IMR-90 (cell line): ENCODE results near the gene TRHDE. TPM values are rescaled to one million over a fixed set of nuclear protein-coding genes. Genes with fewer than 3 reads are reported as not detected.

Experiments used
- ATAC-seq: fragments of 200-7000 bp; cut with Tn5 transposase; 2 replicates; pipeline ENCODE4 v1.9.1; 2020; ENCODE audit warnings: low read depth, mild to moderate bottlenecking, moderate library complexity
- BruUV-seq: library from RNA; stranded (reverse); fragments of 400-500 nt; replicated peaks from 2 replicates; lab custom pipeline; 2021; lab: Mats Ljungman, UMichigan
- CTCF ChIA-PET: fragments of 300-600 bp; formaldehyde crosslinking; extraction: SDS; loops from one replicate; lab custom pipeline; 2021; ENCODE audit warnings: antibody characterized with exemption; lab: Yijun Ruan, JAX
- POLR2A ChIA-PET: fragments of 300-600 bp; sonication (Branson Sonifier 250); formaldehyde crosslinking; loops from one replicate; lab custom pipeline; 2022; ENCODE audit warnings: antibody characterized with exemption; ENCODE audit not compliant: unreplicated experiment; lab: Charles Lee
- DNase-seq: peaks from one replicate; pipeline ENCODE4 v3.0.0; 2013
- H2AFZ ChIP-seq: replicated peaks from 2 replicates; pipeline ENCODE3; 2013; ENCODE audit warnings: low read length, mild to moderate bottlenecking; ENCODE audit not compliant: poor library complexity
- H2AK5ac ChIP-seq: 2 replicates; pipeline ENCODE4 v1.6.1; 2013; ENCODE audit warnings: low read depth, low read length, inconsistent platforms
- H2AK9ac ChIP-seq: replicated peaks from 2 replicates; pipeline ENCODE3; 2013; ENCODE audit warnings: mild to moderate bottlenecking, low read depth, low read length, moderate library complexity; ENCODE audit not compliant: poor library complexity
- H2BK120ac ChIP-seq: 2 replicates; pipeline ENCODE4 v1.6.1; 2013; ENCODE audit warnings: low read depth, low read length, inconsistent platforms
- H2BK15ac ChIP-seq: 3 replicates; pipeline ENCODE4 v1.6.1; 2013; ENCODE audit warnings: low read depth, low read length, inconsistent platforms
- H2BK20ac ChIP-seq: 2 replicates; pipeline ENCODE4 v1.6.1; 2013; ENCODE audit warnings: low read depth, mild to moderate bottlenecking, inconsistent platforms, low read length, moderate library complexity
- H2BK5ac ChIP-seq: 2 replicates; pipeline ENCODE4 v1.6.1; 2013; ENCODE audit warnings: mild to moderate bottlenecking, low read depth, low read length, inconsistent platforms; ENCODE audit not compliant: poor library complexity, severe bottlenecking
- H3K14ac ChIP-seq: replicated peaks from 2 replicates; pipeline ENCODE4 v1.6.1; 2013; ENCODE audit warnings: low read depth, low read length, inconsistent platforms
- H3K18ac ChIP-seq: 2 replicates; pipeline ENCODE4 v1.6.1; 2013; ENCODE audit warnings: low read depth, low read length, control low read depth
- H3K23ac ChIP-seq: 2 replicates; pipeline ENCODE4 v1.6.1; 2013; ENCODE audit warnings: low read depth, low read length, inconsistent platforms
- H3K27ac ChIP-seq: 2 replicates; pipeline ENCODE4 v1.5.1; 2013; ENCODE audit warnings: mild to moderate bottlenecking, control low read depth, low read length; ENCODE audit not compliant: insufficient read depth
- H3K27me3 ChIP-seq: 2 replicates; pipeline ENCODE4 v1.6.1; 2013; ENCODE audit warnings: low read length; ENCODE audit not compliant: control insufficient read depth, insufficient read depth
- H3K36me3 ChIP-seq: 2 replicates; pipeline ENCODE4 v1.6.1; 2013; ENCODE audit warnings: low read length, mixed read lengths; ENCODE audit not compliant: control insufficient read depth, insufficient read depth
- H3K4ac ChIP-seq: 2 replicates; pipeline ENCODE4 v1.6.1; 2013; ENCODE audit warnings: low read depth, low read length, inconsistent platforms
- H3K4me1 ChIP-seq: 2 replicates; pipeline ENCODE4 v1.6.1; 2013; ENCODE audit warnings: low read length, mixed read lengths; ENCODE audit not compliant: control insufficient read depth, insufficient read depth
- H3K4me2 ChIP-seq: 2 replicates; pipeline ENCODE4 v1.6.1; 2013; ENCODE audit warnings: low read depth, mild to moderate bottlenecking, control low read depth, low read length, moderate library complexity
- H3K4me3 ChIP-seq: 2 replicates; pipeline ENCODE4 v1.5.1; 2013; ENCODE audit warnings: low read depth, mild to moderate bottlenecking, control low read depth, low read length, moderate library complexity; ENCODE audit not compliant: insufficient read depth
- H3K56ac ChIP-seq: 2 replicates; pipeline ENCODE4 v1.6.1; 2013; ENCODE audit warnings: low read length, inconsistent platforms; ENCODE audit not compliant: insufficient read depth; ENCODE audit errors: extremely low read depth
- H3K79me1 ChIP-seq, 2 experiments: 2 replicates each; pipeline ENCODE4 v1.6.1; 2013; ENCODE audit warnings: low read length in 2 of 2, inconsistent platforms in 1 of 2, low read depth in 1 of 2
- H3K9ac ChIP-seq: 2 replicates; pipeline ENCODE4 v1.6.1; 2013; ENCODE audit warnings: low read depth, low read length, control low read depth
- H3K9me1 ChIP-seq: 2 replicates; pipeline ENCODE4 v1.6.1; 2013; ENCODE audit warnings: low read length, inconsistent platforms; ENCODE audit not compliant: insufficient read depth
- H3K9me3 ChIP-seq: 2 replicates; pipeline ENCODE4 v1.6.1; 2013; ENCODE audit warnings: low read length; ENCODE audit not compliant: control insufficient read depth, insufficient read depth
- H4K20me1 ChIP-seq: 2 replicates; pipeline ENCODE4 v1.6.1; 2013; ENCODE audit warnings: low read length, inconsistent platforms; ENCODE audit not compliant: insufficient read depth
- H4K5ac ChIP-seq: 2 replicates; pipeline ENCODE4 v1.6.1; 2013; ENCODE audit warnings: mild to moderate bottlenecking, low read depth, low read length, control low read depth
- H4K8ac ChIP-seq, 2 experiments: 2 replicates each; pipeline ENCODE4 v1.6.1; 2013; ENCODE audit warnings: low read depth in 2 of 2, low read length in 2 of 2, control low read depth in 1 of 2, inconsistent platforms in 1 of 2
- H4K91ac ChIP-seq: 2 replicates; pipeline ENCODE4 v1.6.1; 2013; ENCODE audit warnings: low read depth, low read length, inconsistent platforms; ENCODE audit not compliant: insufficient read depth
- BHLHE40 ChIP-seq: fragments of 150-350 bp; IDR thresholded peaks from 2 replicates; pipeline ENCODE4 v1.6.1; 2016; ENCODE audit warnings: mild to moderate bottlenecking, low read depth, low read length
- CEBPB ChIP-seq: IDR thresholded peaks from 2 replicates; pipeline ENCODE4 v1.6.1; 2012; ENCODE audit warnings: low read depth, low read length, improper control_type of control experiment
- CHD1 ChIP-seq: IDR thresholded peaks from 2 replicates; pipeline ENCODE4 v1.6.1; 2012; ENCODE audit warnings: low read depth, low read length, improper control_type of control experiment
- CTCF ChIP-seq: conservative IDR thresholded peaks from 2 replicates; pipeline ENCODE4 v1.5.1; 2012; ENCODE audit warnings: mild to moderate bottlenecking, low read depth, low read length, improper control_type of control experiment
- ELK1 ChIP-seq: fragments of 150-350 bp; IDR thresholded peaks from 2 replicates; pipeline ENCODE4 v1.6.1; 2016; ENCODE audit warnings: low read depth, mild to moderate bottlenecking, low read length, moderate library complexity, borderline replicate concordance
- FOS ChIP-seq: fragments of 150-350 bp; IDR thresholded peaks from 2 replicates; pipeline ENCODE4 v1.6.1; 2016; ENCODE audit warnings: low read depth, low read length
- MAFK ChIP-seq: IDR thresholded peaks from 2 replicates; pipeline ENCODE4 v1.6.1; 2012; ENCODE audit warnings: low read depth, low read length, improper control_type of control experiment
- MAZ ChIP-seq: IDR thresholded peaks from 2 replicates; pipeline ENCODE4 v1.6.1; 2012; ENCODE audit warnings: low read depth, mild to moderate bottlenecking, low read length, improper control_type of control experiment, moderate library complexity, borderline replicate concordance
- MXI1 ChIP-seq: IDR thresholded peaks from 2 replicates; pipeline ENCODE4 v1.6.1; 2012; ENCODE audit warnings: low read depth, mild to moderate bottlenecking, low read length, moderate library complexity, borderline replicate concordance
- NFE2L2 ChIP-seq: fragments of 150-350 bp; IDR thresholded peaks from 2 replicates; pipeline ENCODE4 v1.6.1; 2016; ENCODE audit warnings: low read depth, mild to moderate bottlenecking, low read length
- POLR2A ChIP-seq: IDR thresholded peaks from 2 replicates; pipeline ENCODE4 v1.6.1; 2012; ENCODE audit warnings: mild to moderate bottlenecking, low read depth, low read length
- RAD21 ChIP-seq: IDR thresholded peaks from 2 replicates; pipeline ENCODE4 v1.6.1; 2012; ENCODE audit warnings: low read length, improper control_type of control experiment
- RCOR1 ChIP-seq: IDR thresholded peaks from 2 replicates; pipeline ENCODE4 v1.6.1; 2012; ENCODE audit warnings: mild to moderate bottlenecking, low read length, improper control_type of control experiment; ENCODE audit not compliant: insufficient replicate concordance
- RFX5 ChIP-seq: IDR thresholded peaks from 2 replicates; pipeline ENCODE4 v1.8.0; 2012; ENCODE audit warnings: low read depth, mild to moderate bottlenecking, low read length, moderate library complexity
- SMC3 ChIP-seq: fragments of 150-350 bp; IDR thresholded peaks from 2 replicates; pipeline ENCODE4 v1.6.1; 2016; ENCODE audit warnings: low read depth, mild to moderate bottlenecking, antibody characterized with exemption, low read length, moderate library complexity
- USF2 ChIP-seq: fragments of 150-350 bp; IDR thresholded peaks from 2 replicates; pipeline ENCODE4 v1.6.1; 2017; ENCODE audit warnings: mild to moderate bottlenecking, antibody characterized with exemption, low read length, low read depth
- WGBS, 2 experiments: methylation state at CpG; one replicate each; pipeline versions ENCODE4 v1.1.5 to v1.1.7; 2013; ENCODE audit warnings: missing lambda C conversion rate in 2 of 2; ENCODE audit not compliant: insufficient read length in 1 of 2; ENCODE audit errors: extremely low coverage in 2 of 2; 5-methylcytosine and 5-hydroxymethylcytosine counted together
- dilution Hi-C: fragments of 300-500 bp; cut with HindIII; formaldehyde crosslinking; loops from one replicate; pipeline ENCODE4 v1.14.3; 2018; ENCODE audit warnings: low sequenced_read_pairs; ENCODE audit not compliant: unreplicated experiment
- in situ Hi-C: fragments of 300-500 bp; cut with MboI; formaldehyde crosslinking; loops from 3 replicates; pipeline ENCODE4 v1.14.3; 2019; ENCODE audit warnings: low sequenced_read_pairs, inconsistent platforms, mixed read lengths
- intact Hi-C: fragments of 100-400 bp; cut with micrococcal nuclease; formaldehyde crosslinking; loops from 2 replicates; pipeline ENCODE4 v1.10.0; 2022
- polyA plus RNA-seq, 3 experiments: library from polyadenylated mRNA; depleted of rRNA; stranded (reverse); fragments of >200 nt; gene quantifications; 2 replicates each; pipeline ENCODE4 v1.2.3, GENCODE V29; 2012; ENCODE audit warnings: low replicate concordance in 1 of 3
- total RNA-seq: library from RNA; depleted of rRNA; stranded (reverse); fragments of >200 nt; gene quantifications from 2 replicates; pipeline ENCODE4 v1.2.3, GENCODE V29; 2012

Gene TRHDE
- total and polyA plus RNA-seq, 2 of the 4 experiments (the other 2 are of a cell fraction): 33.7 to 65.1 TPM

GRCh38 chr12:72288911-72289310 is 16.7 kb downstream of the TRHDE start:
- ChIA-PET CTCF (interaction anchor here (0.8 to 1.2 kb wide), 3 partner anchors 14 to 21 kb away, joined by 3 to 5 read pairs (median 4); no protein-coding TSS in a partner anchor), POLR2A (no interaction called here)
- H3K27ac ChIP-seq: no peak overlapping the region
- H3K4me2 ChIP-seq: peak overlapping the region; percentile 38; the same call in 1 of the 2 replicates
- dilution Hi-C loops: no loop called here
- no peak overlapping the region for H2BK20ac ChIP-seq
- no peak overlapping the region for H4K5ac ChIP-seq
- H3K9me1 ChIP-seq: peaks cover 8% of the 10 kb centered on the region
- no peak overlapping the region for H2AFZ ChIP-seq
- ATAC-seq (no peak), DNase-seq (peak; percentile 59)
- no peak overlapping the region for H2BK120ac ChIP-seq
- H3K23ac ChIP-seq: no peak overlapping the region; the same call in 1 of the 2 replicates
- in situ Hi-C loops: no loop called here
- no peak overlapping the region for H2BK15ac ChIP-seq
- H3K9me3 ChIP-seq: no peaks in the 10 kb centered on the region
- H2BK5ac ChIP-seq: peak overlapping the region; percentile 58
- H3K36me3 ChIP-seq: peaks cover 11% of the 10 kb centered on the region
- no peak overlapping the region for H4K91ac ChIP-seq
- no peak overlapping the region for H3K14ac ChIP-seq
- no peak overlapping the region for H2AK5ac ChIP-seq
- H4K8ac ChIP-seq: peak overlapping the region in 1 of 2 experiments; percentile 15; a peak in 1 of 4 replicates
- H3K79me1 ChIP-seq: peaks cover 28 to 60% of the 10 kb centered on the region in 2 experiments
- H3K27me3 ChIP-seq: no peaks in the 10 kb centered on the region
- no peak overlapping the region for H3K18ac ChIP-seq
- TF ChIP-seq USF2 (no peak), RAD21 (no peak), ELK1 (no peak), CHD1 (no peak), MXI1 (no peak), RFX5 (no peak), SMC3 (no peak), CTCF (no peak), MAZ (no peak), FOS (no peak), MAFK (no peak), NFE2L2 (no peak), POLR2A (no peak), RCOR1 (no peak), CEBPB (no peak), BHLHE40 (no peak)
- H2AK9ac ChIP-seq: no peak overlapping the region
- peaks cover 8% of the 10 kb centered on the region for H3K4me1 ChIP-seq
- intact Hi-C loops: loop anchor here (10.0 kb wide), 1 partner anchor 504 kb away; no protein-coding TSS in a partner anchor
- no CpG with 5 or more reads among the region's 2 CpGs for WGBS, 2 experiments
- no peaks in the 10 kb centered on the region for H4K20me1 ChIP-seq
- H3K9ac ChIP-seq: no peak overlapping the region
- H3K4me3 ChIP-seq: no peak overlapping the region
- no TSS peak for BruUV-seq
- H3K56ac ChIP-seq: no peak overlapping the region
- H3K4ac ChIP-seq: no peak overlapping the region
